ENCODE measurements around the gene KDM4F.

Gene KDM4F

GRCh38 chr11:95086836-95087570 is 37.8 kb downstream of the KDM4F start:
- no peak overlapping the region for H3K27ac ChIP-seq

GRCh38 chr11:95088946-95089619 is 39.9 kb downstream of the KDM4F start:
- no peak for DNase-seq (ENCODE audit: low spot score)
- peak overlapping the region; percentile 79 for H3K27ac ChIP-seq
- ChIA-PET CTCF (interaction anchor here (1.4 kb wide), 1 partner anchor 22 kb away, joined by 3 read pairs; no protein-coding TSS in a partner anchor), POLR2A (ENCODE audit: low non-redundant PET) (interaction anchor here (1.4 kb wide), 1 partner anchor 16 kb away, joined by 4 read pairs; no protein-coding TSS in a partner anchor)
- TF ChIP-seq, protein P1, sequence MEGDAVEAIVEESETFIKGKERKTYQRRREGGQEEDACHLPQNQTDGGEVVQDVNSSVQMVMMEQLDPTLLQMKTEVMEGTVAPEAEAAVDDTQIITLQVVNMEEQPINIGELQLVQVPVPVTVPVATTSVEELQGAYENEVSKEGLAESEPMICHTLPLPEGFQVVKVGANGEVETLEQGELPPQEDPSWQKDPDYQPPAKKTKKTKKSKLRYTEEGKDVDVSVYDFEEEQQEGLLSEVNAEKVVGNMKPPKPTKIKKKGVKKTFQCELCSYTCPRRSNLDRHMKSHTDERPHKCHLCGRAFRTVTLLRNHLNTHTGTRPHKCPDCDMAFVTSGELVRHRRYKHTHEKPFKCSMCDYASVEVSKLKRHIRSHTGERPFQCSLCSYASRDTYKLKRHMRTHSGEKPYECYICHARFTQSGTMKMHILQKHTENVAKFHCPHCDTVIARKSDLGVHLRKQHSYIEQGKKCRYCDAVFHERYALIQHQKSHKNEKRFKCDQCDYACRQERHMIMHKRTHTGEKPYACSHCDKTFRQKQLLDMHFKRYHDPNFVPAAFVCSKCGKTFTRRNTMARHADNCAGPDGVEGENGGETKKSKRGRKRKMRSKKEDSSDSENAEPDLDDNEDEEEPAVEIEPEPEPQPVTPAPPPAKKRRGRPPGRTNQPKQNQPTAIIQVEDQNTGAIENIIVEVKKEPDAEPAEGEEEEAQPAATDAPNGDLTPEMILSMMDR (conservative IDR thresholded peaks at IDR 0.05; ENCODE audit: low read depth) = no peak

More at GRCh38 chr11:95086836-95087570, 37.8 kb downstream of the KDM4F start:
- ChIA-PET CTCF (no interaction called here), POLR2A (ENCODE audit: low non-redundant PET) (no interaction called here)
- TF ChIP-seq, protein P1 (conservative IDR thresholded peaks at IDR 0.05; ENCODE audit: low read depth) = no peak
- DNase-seq (ENCODE audit: low spot score) = no peak

DNA sequence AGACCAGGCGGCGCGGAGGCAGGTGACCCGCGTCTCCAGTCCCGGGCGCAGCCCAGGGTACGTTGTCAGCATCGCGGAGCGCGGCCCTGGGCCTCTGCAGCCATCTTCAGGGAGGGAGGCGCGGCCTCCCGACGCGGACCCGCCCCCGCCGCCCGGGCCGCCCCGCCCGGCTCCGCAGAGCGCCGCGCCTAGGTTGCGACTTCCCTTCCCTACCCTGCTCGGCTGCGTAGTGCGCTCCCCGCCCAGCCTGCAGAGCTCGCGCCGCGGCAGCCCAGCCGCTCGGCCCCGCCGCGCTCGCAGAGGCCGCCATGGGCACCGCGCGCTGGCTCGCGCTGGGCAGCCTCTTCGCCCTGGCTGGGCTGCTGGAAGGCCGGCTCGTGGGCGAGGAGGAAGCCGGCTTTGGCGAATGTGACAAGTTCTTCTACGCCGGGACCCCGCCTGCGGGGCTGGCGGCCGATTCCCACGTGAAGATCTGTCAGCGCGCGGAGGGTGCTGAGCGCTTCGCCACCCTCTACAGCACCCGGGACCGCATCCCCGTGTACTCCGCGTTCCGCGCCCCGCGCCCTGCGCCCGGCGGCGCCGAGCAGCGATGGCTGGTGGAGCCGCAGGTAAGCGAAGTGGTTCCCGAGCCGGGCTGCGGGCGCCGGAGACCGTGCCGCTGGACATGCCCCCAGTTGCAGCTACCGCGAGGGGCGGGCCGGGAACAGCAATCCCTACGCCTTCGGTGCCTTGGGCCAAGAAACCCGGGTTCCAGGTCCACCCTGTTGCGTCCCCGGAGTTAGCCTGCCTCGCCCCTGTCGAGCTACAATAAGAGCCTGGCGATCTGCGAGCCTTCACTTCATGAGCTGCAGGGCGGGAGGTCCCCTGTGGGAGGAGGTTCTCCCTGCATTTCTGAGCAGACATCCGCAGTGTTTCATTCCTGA is 40.7 kb downstream of the KDM4F start, which contains the start of gene ENDOD1:
ENDOD1 (plus strand) TSS at position 227 of the 923 bp plus-strand sequence; CDS start at position 309, 82 bp downstream.
- CTCF ChIA-PET = interaction anchor here (0.5 to 1.4 kb wide), 5 partner anchors 13 to 238 kb away, joined by 3 to 6 read pairs (median 3); no protein-coding TSS in a partner anchor
- peak; percentile 75 for DNase-seq (ENCODE audit: low spot score)

DNA sequence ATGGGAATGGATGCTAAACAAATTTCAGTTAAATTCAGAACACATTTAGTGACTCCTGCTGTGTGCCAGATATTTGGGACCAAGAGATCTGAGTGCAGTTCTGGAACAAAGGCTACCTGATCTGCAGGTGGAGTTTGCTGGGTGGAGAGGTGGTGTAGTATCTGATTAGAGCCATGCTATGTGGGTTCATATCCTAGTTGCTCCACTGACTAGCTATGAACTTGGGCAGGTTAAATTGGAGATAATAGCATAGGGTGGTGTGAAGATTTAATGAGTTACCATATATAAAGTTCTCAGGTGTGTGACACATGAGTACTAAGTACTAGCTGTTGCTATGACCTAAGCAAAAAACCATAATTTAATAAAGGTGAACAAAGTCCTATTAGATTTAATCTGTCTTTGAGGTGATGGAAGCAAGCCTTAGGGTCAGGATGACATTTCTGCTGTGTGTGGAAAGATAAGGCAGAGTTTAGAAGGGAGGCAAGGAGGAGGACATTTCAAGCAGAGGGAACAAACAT is 42.5 kb downstream of the KDM4F start:
- ChIA-PET POLR2A (ENCODE audit: low non-redundant PET) (interaction anchor here (1.3 kb wide), 1 partner anchor 25 kb away, joined by 6 read pairs; the partner anchor contains the start of gene SRSF8), CTCF (interaction anchor here (1.2 kb wide), 1 partner anchor 15 kb away, joined by 3 read pairs; no protein-coding TSS in a partner anchor)
- DNase-seq (ENCODE audit: low spot score) = no peak
- TF ChIP-seq, protein P1 (conservative IDR thresholded peaks at IDR 0.05; ENCODE audit: low read depth) = no peak
- H3K27ac ChIP-seq = no peak overlapping the region

More for the DNA sequence above, 40.7 kb downstream of the KDM4F start, which contains the start of gene ENDOD1:
- TF ChIP-seq, protein P1 (conservative IDR thresholded peaks at IDR 0.05; ENCODE audit: low read depth) = peak; percentile 16; the same call in 1 of the 2 replicates
- H3K27ac ChIP-seq = peak within 1 kb of the TSS; percentile 79
- POLR2A ChIA-PET (ENCODE audit: low non-redundant PET) = interaction anchor here (0.5 to 1.5 kb wide), 3 partner anchors 17 to 143 kb away, joined by 3 to 7 read pairs (median 4); no protein-coding TSS in a partner anchor

GRCh38 chr11:95092549-95093324 is 43.5 kb downstream of the KDM4F start:
- H3K27ac ChIP-seq = peak overlapping the region; percentile 18; the same call in 1 of the 2 replicates
- DNase-seq (ENCODE audit: low spot score) = peak; percentile 37
- POLR2A ChIA-PET (ENCODE audit: low non-redundant PET) = interaction anchor here (0.6 kb wide), 1 partner anchor 1292 kb away, joined by 3 read pairs; no protein-coding TSS in a partner anchor
- TF ChIP-seq, protein P1 (conservative IDR thresholded peaks at IDR 0.05; ENCODE audit: low read depth) = no peak; the same call in 1 of the 2 replicates
- CTCF ChIA-PET = interaction anchor here (0.7 to 1.5 kb wide), 5 partner anchors 11 to 32 kb away, joined by 3 to 6 read pairs (median 3); no protein-coding TSS in a partner anchor
